HepG2 (cell line): ENCODE results near the gene CADM1.

ENCODE experiments used
- CBX5 ChIP-seq: sonication (generic); formaldehyde crosslinking; IDR thresholded peaks from 2 replicates; pipeline ENCODE4 v1.4.0; 2020; ENCODE audit warnings: missing genetic modification reagents, borderline replicate concordance
- EZH2 ChIP-seq: conservative IDR thresholded peaks from 2 replicates; pipeline ENCODE4 v1.6.1; 2012; ENCODE audit warnings: mild to moderate bottlenecking, low read depth, low read length, moderate library complexity
- KDM2A ChIP-seq: sonication (generic); formaldehyde crosslinking; IDR thresholded peaks from 2 replicates; pipeline ENCODE4 v1.4.0; 2020; ENCODE audit warnings: low read depth, missing genetic modification reagents, borderline replicate concordance
- ONECUT2 ChIP-seq: sonication (generic); formaldehyde crosslinking; IDR thresholded peaks from 2 replicates; pipeline ENCODE4 v1.4.0; 2020; ENCODE audit warnings: missing genetic modification reagents
- SMYD3 ChIP-seq: sonication (generic); formaldehyde crosslinking; IDR thresholded peaks from 2 replicates; pipeline ENCODE4 v1.8.1; 2023; ENCODE audit warnings: mild to moderate bottlenecking, missing genetic modification reagents
- ZNF121 ChIP-seq: sonication (generic); formaldehyde crosslinking; IDR thresholded peaks from 2 replicates; pipeline ENCODE4 v1.5.0; 2020; ENCODE audit warnings: mild to moderate bottlenecking, missing genetic modification reagents
- ZNF224 ChIP-seq: sonication (generic); formaldehyde crosslinking; IDR thresholded peaks from 2 replicates; pipeline ENCODE4 v1.5.0; 2020; ENCODE audit warnings: mild to moderate bottlenecking, missing genetic modification reagents
- ZNF468 ChIP-seq: sonication (generic); formaldehyde crosslinking; IDR thresholded peaks from 2 replicates; pipeline ENCODE4 v1.8.0; 2022; ENCODE audit warnings: mild to moderate bottlenecking, moderate library complexity, missing genetic modification reagents
- ZUFSP ChIP-seq: sonication (generic); formaldehyde crosslinking; IDR thresholded peaks from 2 replicates; pipeline ENCODE4 v1.9.0; 2021; ENCODE audit warnings: missing genetic modification reagents, mild to moderate bottlenecking, borderline replicate concordance
- TF ChIP-seq, protein P1 (sequence below): sonication (generic); formaldehyde crosslinking; IDR thresholded peaks from 2 replicates; pipeline ENCODE4 v1.5.0; 2020; ENCODE audit warnings: mild to moderate bottlenecking, missing genetic modification reagents, moderate library complexity

DNA sequence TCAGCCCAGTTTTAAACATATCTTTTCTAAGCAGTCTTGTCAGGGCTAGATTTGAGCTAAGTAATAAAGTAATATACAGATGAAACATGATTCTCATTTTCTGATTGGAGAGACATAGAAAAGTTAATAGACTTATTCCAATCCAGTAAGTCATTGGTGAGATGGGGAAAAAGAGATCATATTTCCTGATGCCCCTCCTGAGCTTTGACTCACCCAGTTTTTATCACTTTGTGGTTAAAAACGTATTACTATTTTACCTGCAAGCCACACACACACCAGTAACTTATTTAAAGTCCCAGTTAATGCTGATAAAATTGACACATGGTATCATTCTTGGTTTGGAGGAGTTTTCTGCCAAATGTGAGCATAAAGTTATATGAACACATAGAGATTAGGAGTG, 306.8 kb downstream of the CADM1 start:
- no peak for TF ChIP-seq ZUFSP (CRISPR knock-in tag)
- TF ChIP-seq ZNF121 (CRISPR knock-in tag), result no peak
- TF ChIP-seq SMYD3 (CRISPR knock-in tag), result no peak
- TF ChIP-seq ZNF468 (CRISPR knock-in tag), result no peak
- no peak for TF ChIP-seq ZNF224 (CRISPR knock-in tag)
- TF ChIP-seq KDM2A, result no peak
- TF ChIP-seq ONECUT2 (CRISPR knock-in tag), result no peak
- TF ChIP-seq EZH2, result no peak
- no peak for TF ChIP-seq CBX5
- TF ChIP-seq, protein P1, sequence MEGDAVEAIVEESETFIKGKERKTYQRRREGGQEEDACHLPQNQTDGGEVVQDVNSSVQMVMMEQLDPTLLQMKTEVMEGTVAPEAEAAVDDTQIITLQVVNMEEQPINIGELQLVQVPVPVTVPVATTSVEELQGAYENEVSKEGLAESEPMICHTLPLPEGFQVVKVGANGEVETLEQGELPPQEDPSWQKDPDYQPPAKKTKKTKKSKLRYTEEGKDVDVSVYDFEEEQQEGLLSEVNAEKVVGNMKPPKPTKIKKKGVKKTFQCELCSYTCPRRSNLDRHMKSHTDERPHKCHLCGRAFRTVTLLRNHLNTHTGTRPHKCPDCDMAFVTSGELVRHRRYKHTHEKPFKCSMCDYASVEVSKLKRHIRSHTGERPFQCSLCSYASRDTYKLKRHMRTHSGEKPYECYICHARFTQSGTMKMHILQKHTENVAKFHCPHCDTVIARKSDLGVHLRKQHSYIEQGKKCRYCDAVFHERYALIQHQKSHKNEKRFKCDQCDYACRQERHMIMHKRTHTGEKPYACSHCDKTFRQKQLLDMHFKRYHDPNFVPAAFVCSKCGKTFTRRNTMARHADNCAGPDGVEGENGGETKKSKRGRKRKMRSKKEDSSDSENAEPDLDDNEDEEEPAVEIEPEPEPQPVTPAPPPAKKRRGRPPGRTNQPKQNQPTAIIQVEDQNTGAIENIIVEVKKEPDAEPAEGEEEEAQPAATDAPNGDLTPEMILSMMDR (CRISPR knock-in tag), result no peak
